ENCODE measurements around the gene ARF3. TPM values are rescaled to one million over a fixed set of nuclear protein-coding genes. Genes with fewer than 3 reads are reported as not detected.

Gene ARF3
- polyA plus RNA-seq, 1 donor = 46.1 TPM

- DNase-seq = no peak
Observed at GRCh38 chr12:48981757-48982157, 24.5 kb upstream of the ARF3 start.

DNA sequence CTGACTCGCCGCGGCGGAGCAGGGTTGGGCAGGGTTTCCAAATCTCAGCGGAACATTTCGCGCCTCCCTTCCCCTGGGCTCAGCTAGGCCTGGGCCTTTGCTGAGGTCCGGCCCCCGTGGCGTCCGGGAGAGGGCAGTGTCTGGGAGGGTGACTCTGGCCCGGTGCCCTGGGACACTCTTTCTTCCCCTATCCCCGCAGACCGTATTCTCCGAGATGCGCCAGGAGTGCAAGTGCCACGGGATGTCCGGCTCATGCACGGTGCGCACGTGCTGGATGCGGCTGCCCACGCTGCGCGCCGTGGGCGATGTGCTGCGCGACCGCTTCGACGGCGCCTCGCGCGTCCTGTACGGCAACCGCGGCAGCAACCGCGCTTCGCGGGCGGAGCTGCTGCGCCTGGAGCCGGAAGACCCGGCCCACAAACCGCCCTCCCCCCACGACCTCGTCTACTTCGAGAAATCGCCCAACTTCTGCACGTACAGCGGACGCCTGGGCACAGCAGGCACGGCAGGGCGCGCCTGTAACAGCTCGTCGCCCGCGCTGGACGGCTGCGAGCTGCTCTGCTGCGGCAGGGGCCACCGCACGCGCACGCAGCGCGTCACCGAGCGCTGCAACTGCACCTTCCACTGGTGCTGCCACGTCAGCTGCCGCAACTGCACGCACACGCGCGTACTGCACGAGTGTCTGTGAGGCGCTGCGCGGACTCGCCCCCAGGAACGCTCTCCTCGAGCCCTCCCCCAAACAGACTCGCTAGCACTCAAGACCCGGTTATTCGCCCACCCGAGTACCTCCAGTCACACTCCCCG, 23.9 kb upstream of the ARF3 start:
- DNase-seq = no peak

DNA sequence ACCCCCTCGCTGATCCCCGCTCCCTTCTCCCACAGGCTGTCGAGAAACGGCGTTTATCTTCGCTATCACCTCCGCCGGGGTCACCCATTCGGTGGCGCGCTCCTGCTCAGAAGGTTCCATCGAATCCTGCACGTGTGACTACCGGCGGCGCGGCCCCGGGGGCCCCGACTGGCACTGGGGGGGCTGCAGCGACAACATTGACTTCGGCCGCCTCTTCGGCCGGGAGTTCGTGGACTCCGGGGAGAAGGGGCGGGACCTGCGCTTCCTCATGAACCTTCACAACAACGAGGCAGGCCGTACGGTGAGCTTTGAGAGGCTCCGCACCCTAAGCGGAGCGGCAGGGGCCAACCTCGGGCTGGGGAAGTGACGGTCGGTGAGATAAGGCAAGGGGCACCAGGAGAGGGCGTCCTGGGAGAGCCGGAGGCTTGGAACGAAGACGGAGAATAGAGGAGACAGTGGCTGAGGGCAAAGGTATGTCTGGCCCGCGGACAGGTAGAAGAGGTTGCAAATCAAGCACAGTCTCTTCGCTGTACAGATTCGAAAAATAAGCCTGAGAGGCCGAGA, 23.2 kb upstream of the ARF3 start:
- DNase-seq = no peak

- no peak for DNase-seq
Observed at GRCh38 chr12:48979602-48980388, 22.5 kb upstream of the ARF3 start.

DNA sequence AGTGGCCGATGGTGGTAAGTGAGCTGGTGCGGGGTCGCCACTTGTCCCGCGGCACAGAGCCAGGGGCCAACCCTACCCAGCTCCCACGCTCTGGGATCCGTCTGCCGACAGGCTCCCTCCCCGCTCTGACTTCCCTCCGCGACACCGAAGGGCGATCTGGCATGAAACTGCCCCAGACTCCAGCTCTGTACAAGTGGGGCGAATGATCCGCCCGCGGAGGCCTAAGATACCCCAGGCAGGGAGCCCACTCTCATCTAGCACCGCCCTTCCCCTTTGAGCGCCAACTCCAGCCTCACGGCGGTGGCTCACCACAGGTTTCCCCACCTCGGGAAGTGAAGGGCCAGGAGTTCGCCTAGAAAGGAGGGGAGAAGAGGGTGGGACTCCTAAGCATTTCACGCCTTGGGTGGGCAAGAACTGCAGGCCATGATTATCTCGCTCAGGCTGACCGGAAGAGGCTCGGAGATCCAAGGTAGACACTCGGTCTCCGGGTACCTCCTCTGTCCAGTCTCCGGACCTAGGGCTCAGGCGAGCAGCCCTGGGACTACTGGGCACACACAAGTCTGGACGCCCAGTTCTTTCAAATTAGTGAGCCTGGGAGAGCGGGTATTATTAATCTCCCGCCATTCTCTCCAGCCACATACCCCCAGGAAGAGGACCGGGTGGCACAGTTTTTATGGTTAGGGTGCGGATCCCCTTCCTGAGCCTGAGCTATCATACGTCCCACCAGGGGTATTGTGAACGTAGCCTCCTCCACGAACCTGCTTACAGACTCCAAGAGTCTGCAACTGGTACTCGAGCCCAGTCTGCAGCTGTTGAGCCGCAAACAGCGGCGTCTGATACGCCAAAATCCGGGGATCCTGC, 21.7 kb upstream of the ARF3 start:
- no peak for DNase-seq

DNA sequence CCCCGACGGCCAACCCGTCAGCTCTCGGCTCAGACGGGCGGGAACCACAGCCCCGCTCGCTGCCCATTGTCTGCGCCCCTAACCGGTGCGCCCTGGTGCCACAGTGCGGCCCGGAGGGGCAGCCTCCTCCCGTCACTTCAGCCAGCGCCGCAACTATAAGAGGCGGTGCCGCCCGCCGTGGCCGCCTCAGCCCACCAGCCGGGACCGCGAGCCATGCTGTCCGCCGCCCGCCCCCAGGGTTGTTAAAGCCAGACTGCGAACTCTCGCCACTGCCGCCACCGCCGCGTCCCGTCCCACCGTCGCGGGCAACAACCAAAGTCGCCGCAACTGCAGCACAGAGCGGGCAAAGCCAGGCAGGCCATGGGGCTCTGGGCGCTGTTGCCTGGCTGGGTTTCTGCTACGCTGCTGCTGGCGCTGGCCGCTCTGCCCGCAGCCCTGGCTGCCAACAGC, 21.0 kb upstream of the ARF3 start, which contains the start of gene WNT1:
Gene WNT1 (plus strand): TSS at position 32 of the 450 bp plus-strand sequence. CDS start 329 bp downstream, at position 361.
- DNase-seq = no peak

GRCh38 chr12:48977290-48978281, 20.3 kb upstream of the ARF3 start:
- no peak for DNase-seq

DNA sequence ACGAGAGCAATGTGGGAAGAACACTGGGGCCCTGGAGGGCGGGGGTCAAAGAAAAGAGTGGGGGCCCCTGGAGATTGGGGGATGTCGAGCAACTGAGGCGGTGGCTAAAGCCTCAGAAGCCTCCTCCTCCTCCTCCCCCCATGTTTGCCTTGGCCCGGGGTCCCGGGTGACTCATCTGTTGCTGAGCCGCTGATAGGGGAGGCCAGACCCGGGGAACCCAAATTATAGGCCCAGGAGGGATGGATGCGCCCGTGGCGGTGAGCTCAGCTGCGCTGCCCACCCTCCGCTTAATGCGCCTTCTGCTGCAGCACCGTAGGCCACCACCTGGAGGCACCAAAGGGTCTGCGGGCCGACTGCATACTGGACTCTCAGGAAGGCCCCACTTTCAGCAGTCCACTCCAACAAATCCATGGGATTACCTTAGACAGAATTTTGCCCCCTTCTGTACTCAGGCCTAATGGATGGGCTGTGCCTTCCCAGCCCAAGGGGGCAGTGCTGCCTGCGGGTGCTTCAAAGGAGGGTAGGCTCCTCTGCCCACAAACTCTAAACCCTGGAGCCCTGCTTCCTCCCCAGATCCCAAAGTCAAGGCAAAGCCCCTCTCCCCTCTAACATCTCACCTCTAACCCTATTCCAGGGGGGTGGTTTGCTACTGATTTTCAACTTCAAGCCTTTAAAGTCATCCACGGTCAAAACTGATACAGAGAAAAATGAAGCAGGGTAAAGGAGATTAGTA, 16.8 kb upstream of the ARF3 start:
- no peak for DNase-seq

- DNase-seq = no peak
Observed at GRCh38 chr12:48973531-48973930, 16.2 kb upstream of the ARF3 start.

DNA sequence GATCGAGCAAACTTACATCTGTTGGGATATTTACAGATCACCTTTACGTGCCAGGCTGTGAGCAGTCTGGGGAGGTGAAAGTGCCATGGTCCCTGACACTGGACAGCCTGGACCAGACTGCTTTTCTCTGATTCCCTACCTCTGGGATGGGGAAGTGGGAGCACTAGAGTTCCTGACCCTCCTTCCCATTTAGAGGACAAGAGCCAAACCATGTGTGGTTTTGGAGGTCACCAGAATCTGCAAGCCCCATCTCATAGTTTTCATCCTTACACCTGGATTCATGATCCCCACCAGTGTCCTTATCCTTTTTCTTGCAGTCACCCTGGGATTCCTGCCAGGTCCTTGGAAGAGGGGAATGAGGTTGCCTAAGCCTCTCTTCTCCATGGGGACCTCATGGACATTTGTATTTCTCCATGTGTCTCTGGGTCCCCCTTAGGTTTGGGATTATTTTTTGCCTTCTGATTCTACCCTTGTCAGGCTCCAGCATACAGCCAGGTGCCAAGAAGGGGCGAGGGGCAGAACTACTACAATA, 15.7 kb upstream of the ARF3 start:
- no peak for DNase-seq

DNA sequence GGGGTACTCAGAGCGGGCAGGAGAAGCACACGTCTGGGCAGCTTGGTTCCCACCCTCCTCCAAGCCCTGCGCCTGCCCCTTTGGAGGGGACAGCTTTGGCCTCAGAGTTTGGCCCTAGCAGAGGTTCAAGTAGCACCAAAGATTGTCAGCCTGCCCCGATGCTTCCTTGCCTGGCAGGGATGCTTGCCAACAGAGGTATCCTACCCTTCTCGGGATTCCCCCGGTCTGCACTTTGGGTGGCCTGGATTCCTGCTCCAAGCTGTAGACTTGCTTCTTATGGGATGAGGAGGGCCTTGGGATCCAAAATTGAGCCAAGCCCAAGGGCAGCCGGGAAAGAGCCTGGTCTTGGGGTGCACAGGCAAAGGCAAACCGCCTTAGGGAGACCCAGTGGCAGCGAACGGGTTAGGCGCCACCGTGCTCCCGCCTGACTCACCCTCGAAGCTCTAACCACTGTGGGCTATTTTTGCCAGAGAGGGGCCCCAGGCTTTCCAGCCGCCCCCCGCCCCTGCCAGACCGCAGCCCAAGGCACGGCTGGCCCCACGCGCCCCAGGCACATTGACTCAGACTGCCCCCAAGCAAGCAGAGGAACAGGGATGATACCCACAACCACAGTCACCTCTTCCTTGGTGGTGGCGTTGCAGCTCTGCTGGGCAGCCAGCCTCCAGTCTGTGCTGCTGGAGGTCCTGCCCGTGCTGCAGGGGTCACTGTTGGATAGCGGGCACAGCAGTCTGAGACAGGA, 15.1 kb upstream of the ARF3 start:
- no peak for DNase-seq

DNA sequence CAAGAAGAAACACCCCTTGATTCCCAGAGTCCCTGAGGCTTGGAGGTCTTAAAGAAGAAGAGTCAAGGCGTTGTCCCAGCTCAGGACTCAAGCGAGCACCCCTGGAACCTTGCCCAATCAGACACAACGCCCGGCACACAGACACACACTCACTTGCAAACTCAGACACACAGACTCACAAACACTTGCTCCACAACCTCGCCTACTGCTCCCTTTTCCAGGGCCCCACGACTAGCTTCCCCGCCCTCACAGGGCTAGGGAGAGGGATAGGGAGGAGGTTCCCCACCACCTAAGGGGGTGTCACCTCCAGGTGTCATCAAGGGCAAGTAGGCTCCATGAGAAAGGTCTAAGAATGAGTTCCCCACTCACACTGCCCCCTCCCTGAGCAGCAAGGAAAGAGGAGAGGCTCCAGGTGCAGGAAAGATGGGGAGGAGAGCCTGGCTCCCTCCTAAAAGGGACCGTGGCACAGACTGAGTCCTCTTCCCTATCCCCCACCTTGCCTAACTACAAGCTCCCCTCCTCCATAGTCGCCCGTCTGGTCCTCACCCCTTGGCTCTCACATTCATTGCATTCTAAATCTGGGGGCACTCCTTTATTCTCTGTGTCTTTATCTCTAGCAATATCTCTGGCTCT, 13.5 kb upstream of the ARF3 start:
- DNase-seq = no peak

- no peak for DNase-seq
Observed at GRCh38 chr12:48969833-48970701, 12.8 kb upstream of the ARF3 start.

- DNase-seq = no peak
Observed at GRCh38 chr12:48969160-48969771, 12.0 kb upstream of the ARF3 start.

DNA sequence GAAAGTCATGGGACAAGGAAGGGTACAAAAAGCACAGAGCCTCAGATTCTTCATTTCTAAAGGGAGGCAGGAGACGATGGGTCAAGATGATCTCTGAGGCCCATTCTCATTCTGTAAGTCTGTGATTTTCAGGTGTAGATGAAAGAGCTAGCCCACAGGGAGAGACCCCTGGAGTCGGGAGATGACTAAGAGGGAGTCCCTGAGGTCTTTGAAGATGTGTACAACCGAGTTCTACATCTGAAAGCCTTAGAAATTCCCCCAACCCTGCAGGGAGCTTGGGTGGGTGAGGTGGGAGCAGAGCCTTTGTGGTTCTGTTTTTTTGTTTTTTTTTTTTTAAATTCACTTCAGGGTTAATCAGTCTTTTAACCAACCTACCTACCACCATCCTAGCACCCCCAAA, 11.2 kb upstream of the ARF3 start:
- no peak for DNase-seq

DNA sequence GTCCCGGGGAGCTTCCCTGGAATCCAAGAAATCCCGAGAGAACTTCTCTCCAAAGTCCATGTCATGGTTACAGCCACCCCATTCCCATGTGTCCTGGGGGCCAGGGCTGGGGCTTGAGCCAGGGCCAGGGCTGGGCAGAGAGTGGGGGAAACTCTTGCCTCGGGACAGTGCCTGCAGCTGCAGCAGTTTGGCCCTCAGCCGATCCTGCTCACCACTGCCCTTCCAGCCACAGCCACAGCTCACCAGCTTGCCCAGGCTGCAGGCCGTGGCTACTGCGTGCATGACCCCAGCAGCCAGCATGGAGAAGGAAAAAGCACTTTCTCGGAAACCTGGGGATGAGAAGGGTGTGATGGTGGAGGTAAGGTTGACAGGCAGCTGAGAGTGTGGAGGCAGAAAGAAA, 10.7 kb upstream of the ARF3 start:
- DNase-seq = no peak

- no peak for DNase-seq
Observed at GRCh38 chr12:48966177-48966895, 9.0 kb upstream of the ARF3 start.
